ENCODE results near the gene CDK10. TPM values are rescaled to one million over a fixed set of nuclear protein-coding genes. Genes with fewer than 3 reads are reported as not detected.
"Not testable (repeated sequence)": the region's sequence is repeated elsewhere in the genome, so short reads cannot be mapped to it uniquely, and the experiment has no call there.

Gene CDK10
- total and polyA plus RNA-seq, 7 donors = 23.0 to 47.8 (median 31.5) TPM

GRCh38 chr16:89693289-89693731, 6.8 kb downstream of the CDK10 start:
- 82 to 88% (median 85%) methylated on average over 11 of the region's 11 CpGs for WGBS, 3 donors
- TF ChIP-seq CTCF (IDR thresholded peaks at IDR 0.05) = no peak
- Histone ChIP-seq H3K9me3 (no peaks in the 10 kb centered on the region), H3K27me3 (ENCODE audit: insufficient read depth in 3 of 3, low read length in 2 of 3) (peaks cover 0 to 3% (median 0%) of the 10 kb centered on the region in 3 donors), H3K27ac (no peak overlapping the region), H3K4me1 (peaks cover 8% of the 10 kb centered on the region), H3K4me3 (no peak overlapping the region), H3K36me3 (ENCODE audit: insufficient read depth in 1 of 2, low read depth in 1 of 2) (peaks cover 11 to 66% of the 10 kb centered on the region in 2 donors)
- DNase-seq (no peak), ATAC-seq (no peak)
- intact Hi-C loops (cut with DNase I) = no loop called here

DNA sequence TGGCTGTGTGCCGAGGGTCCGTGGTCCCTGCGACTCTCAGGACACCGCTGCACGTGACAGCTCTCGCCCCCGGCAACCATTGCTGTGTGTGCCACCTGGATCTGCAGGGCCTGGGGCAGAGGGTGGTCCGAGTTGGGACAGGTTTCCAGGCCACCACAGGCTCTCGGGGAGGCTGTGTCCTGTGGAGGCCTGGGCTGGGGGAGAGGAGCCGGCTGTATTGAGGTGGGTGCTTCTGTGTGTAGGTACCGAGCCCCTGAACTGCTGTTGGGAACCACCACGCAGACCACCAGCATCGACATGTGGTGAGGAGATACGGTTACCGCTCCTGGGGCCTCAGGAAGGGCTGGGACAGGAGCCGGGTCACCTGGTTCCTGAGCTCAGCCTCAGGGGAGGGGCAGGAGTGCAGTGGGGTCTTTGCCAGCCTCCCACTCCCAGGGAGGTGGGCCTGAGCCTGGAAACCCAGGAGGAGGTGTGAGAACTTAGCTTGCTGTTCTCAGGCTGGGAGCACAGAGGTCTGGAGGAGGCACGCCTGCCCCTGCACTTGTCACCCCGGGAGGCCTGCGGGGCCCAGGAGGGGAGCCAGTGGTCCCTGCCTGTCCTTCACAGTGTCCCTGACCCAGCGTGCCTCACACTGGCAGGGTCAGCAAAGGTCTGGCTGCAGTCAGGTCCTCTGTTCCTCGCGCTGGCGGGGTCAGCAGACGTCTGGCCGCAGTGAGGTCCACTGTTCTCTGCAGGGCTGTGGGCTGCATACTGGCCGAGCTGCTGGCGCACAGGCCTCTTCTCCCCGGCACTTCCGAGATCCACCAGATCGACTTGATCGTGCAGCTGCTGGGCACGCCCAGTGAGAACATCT, 7.7 kb downstream of the CDK10 start:
- DNase-seq (peak in 1 of 2 donors; percentile 49), ATAC-seq (no peak)
- WGBS, 3 donors = 87 to 88% (median 88%) methylated on average over 28 to 32 of the region's 32 CpGs
- Histone ChIP-seq H3K27ac (no peak overlapping the region), H3K36me3 (ENCODE audit: insufficient read depth in 1 of 2, low read depth in 1 of 2) (peaks cover 11 to 64% of the 10 kb centered on the region in 2 donors), H3K4me3 (no peak overlapping the region), H3K4me1 (no peaks in the 10 kb centered on the region), H3K27me3 (ENCODE audit: insufficient read depth in 3 of 3, low read length in 2 of 3) (peaks cover 0 to 3% (median 0%) of the 10 kb centered on the region in 3 donors), H3K9me3 (no peaks in the 10 kb centered on the region)
- intact Hi-C loops (cut with DNase I) = no loop called here
- TF ChIP-seq CTCF (IDR thresholded peaks at IDR 0.05) = no peak

DNA sequence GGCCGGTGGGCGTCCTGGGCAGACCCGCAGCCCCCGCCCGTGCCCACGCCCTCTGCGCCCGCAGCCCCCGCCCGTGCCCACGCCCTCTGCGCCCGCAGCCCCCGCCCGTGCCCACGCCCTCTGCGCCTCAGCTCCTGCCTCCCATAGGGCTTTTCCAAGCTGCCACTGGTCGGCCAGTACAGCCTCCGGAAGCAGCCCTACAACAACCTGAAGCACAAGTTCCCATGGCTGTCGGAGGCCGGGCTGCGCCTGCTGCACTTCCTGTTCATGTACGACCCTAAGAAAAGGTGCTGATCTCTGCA, 8.2 kb downstream of the CDK10 start:
- ATAC-seq; DNase-seq; H3K27ac ChIP-seq; H3K4me3 ChIP-seq; H3K27me3 ChIP-seq (ENCODE audit: insufficient read depth in 3 of 3, low read length in 2 of 3); H3K9me3 ChIP-seq; intact Hi-C loops (cut with DNase I); H3K4me1 ChIP-seq: not testable (repeated sequence)
- peaks cover 11 to 59% of the 10 kb centered on the region in 2 donors for H3K36me3 ChIP-seq (ENCODE audit: insufficient read depth in 1 of 2, low read depth in 1 of 2)
- 91 to 92% (median 91%) methylated on average over 14 to 23 of the region's 23 CpGs for WGBS, 3 donors

GRCh38 chr16:89695086-89695874, 8.8 kb downstream of the CDK10 start:
- Histone ChIP-seq H3K4me3 (no peak overlapping the region), H3K27ac (no peak overlapping the region), H3K9me3 (no peaks in the 10 kb centered on the region), H3K4me1 (peaks cover 6% of the 10 kb centered on the region), H3K27me3 (ENCODE audit: insufficient read depth in 3 of 3, low read length in 2 of 3) (peaks cover 0 to 3% (median 0%) of the 10 kb centered on the region in 3 donors), H3K36me3 (ENCODE audit: insufficient read depth in 1 of 2, low read depth in 1 of 2) (peaks cover 11 to 55% of the 10 kb centered on the region in 2 donors)
- DNase-seq (peak in 1 of 2 donors; percentile 49), ATAC-seq (no peak)
- intact Hi-C loops (cut with DNase I) = no loop called here
- 91 to 93% (median 91%) methylated on average over 29 to 31 of the region's 31 CpGs for WGBS, 3 donors
- no peak for TF ChIP-seq CTCF (IDR thresholded peaks at IDR 0.05)
